ENCODE results near the gene RGS11. TPM values are rescaled to one million over a fixed set of nuclear protein-coding genes. Genes with fewer than 3 reads are reported as not detected.

RGS11 gene
- total RNA-seq, 1 donor from 2014 or later = 0.52 TPM

DNA sequence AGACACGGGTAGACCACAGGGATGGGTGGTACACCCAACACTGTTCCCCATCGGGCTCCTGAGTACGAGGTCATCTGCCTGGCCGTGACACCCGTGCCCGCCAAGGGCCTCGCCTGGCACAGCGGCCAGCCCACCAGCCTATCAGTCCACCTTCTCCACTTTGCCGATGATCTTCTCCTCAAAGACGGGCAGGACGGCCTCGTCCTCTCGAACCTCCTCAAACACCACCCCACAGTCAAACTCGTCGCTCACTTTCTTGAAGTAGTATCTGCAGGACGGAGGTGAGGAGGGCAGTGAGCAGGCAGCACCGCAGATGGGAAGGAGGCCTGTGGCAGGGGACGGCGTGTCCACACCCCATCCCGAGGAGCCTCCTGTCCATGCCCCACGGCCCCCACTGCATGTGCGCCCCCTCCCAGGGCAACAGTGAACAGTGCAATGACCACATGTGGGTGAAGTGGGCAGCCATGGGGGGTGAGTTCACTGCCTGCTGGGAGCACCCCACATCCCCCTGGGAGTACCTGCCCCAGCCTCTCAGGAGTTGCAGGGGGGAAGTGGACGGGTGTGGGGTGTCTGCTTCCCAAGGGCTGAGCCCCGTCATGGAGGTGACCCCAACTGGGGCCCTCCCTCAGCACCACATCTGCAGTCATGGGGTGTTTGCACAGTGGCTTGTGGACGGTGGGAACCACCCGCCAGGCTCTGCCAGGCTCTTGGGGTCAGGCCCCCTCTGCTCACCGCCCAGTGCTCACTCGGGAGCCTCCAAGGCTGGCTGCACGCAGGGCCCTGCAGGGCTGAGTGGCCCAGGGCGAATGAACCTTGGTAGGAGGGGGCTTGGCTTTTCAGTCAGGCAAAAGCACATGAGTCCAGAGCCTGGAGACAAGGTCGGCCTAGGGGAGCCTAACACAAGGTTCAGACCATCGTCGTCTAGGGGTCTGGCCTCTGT is 12.5 kb upstream of the RGS11 start:
- H3K9ac ChIP-seq (ENCODE audit: low read depth in 1 of 3, low read length in 3 of 3) = no peak overlapping the region
- no peaks in the 10 kb centered on the region for H3K4me1 ChIP-seq (ENCODE audit: control insufficient read depth in 3 of 3, insufficient read depth in 3 of 3, low read length in 3 of 3)
- no peaks in the 10 kb centered on the region for H3K9me3 ChIP-seq (ENCODE audit: control insufficient read depth in 3 of 3, low read length in 3 of 3)
- H3K36me3 ChIP-seq (ENCODE audit: control insufficient read depth in 3 of 3, insufficient read depth in 3 of 3, low read length in 3 of 3) = peaks cover 32 to 33% (median 32%) of the 10 kb centered on the region in 3 donors
- H3K4me3 ChIP-seq (ENCODE audit: low read length in 3 of 3) = no peak overlapping the region
- no peaks in the 10 kb centered on the region for H3K27me3 ChIP-seq (ENCODE audit: control insufficient read depth in 3 of 3, insufficient read depth in 3 of 3, low read length in 3 of 3)
- H3K27ac ChIP-seq (ENCODE audit: low read depth, low read length) = no peak overlapping the region

- H3K36me3 ChIP-seq (ENCODE audit: control insufficient read depth in 3 of 3, insufficient read depth in 3 of 3, low read length in 3 of 3) = peaks cover 25 to 27% (median 26%) of the 10 kb centered on the region in 3 donors
- no peaks in the 10 kb centered on the region for H3K4me1 ChIP-seq (ENCODE audit: control insufficient read depth in 3 of 3, insufficient read depth in 3 of 3, low read length in 3 of 3)
- H3K9me3 ChIP-seq (ENCODE audit: control insufficient read depth in 3 of 3, low read length in 3 of 3) = no peaks in the 10 kb centered on the region
- H3K4me3 ChIP-seq (ENCODE audit: low read length in 3 of 3) = no peak overlapping the region
- H3K9ac ChIP-seq (ENCODE audit: low read depth in 1 of 3, low read length in 3 of 3) = no peak overlapping the region
- no peaks in the 10 kb centered on the region for H3K27me3 ChIP-seq (ENCODE audit: control insufficient read depth in 3 of 3, insufficient read depth in 3 of 3, low read length in 3 of 3)
- no peak overlapping the region for H3K27ac ChIP-seq (ENCODE audit: low read depth, low read length)
These were observed 11.6 kb upstream of the RGS11 start for GRCh38 chr16:287298-287811.

GRCh38 chr16:286491-287297 is 10.9 kb upstream of the RGS11 start:
- H3K9ac ChIP-seq (ENCODE audit: low read depth in 1 of 3, low read length in 3 of 3) = no peak overlapping the region
- no peaks in the 10 kb centered on the region for H3K27me3 ChIP-seq (ENCODE audit: control insufficient read depth in 3 of 3, insufficient read depth in 3 of 3, low read length in 3 of 3)
- no peak overlapping the region for H3K27ac ChIP-seq (ENCODE audit: low read depth, low read length)
- no peaks in the 10 kb centered on the region for H3K4me1 ChIP-seq (ENCODE audit: control insufficient read depth in 3 of 3, insufficient read depth in 3 of 3, low read length in 3 of 3)
- no peak overlapping the region for H3K4me3 ChIP-seq (ENCODE audit: low read length in 3 of 3)
- H3K36me3 ChIP-seq (ENCODE audit: control insufficient read depth in 3 of 3, insufficient read depth in 3 of 3, low read length in 3 of 3) = peaks cover 21 to 25% (median 23%) of the 10 kb centered on the region in 3 donors
- H3K9me3 ChIP-seq (ENCODE audit: control insufficient read depth in 3 of 3, low read length in 3 of 3) = no peaks in the 10 kb centered on the region

GRCh38 chr16:285146-286055 is 9.7 kb upstream of the RGS11 start:
- Histone ChIP-seq H3K36me3 (ENCODE audit: control insufficient read depth in 3 of 3, insufficient read depth in 3 of 3, low read length in 3 of 3) (peaks cover 14 to 15% (median 14%) of the 10 kb centered on the region in 3 donors), H3K4me3 (ENCODE audit: low read length in 3 of 3) (no peak overlapping the region), H3K9me3 (ENCODE audit: control insufficient read depth in 3 of 3, low read length in 3 of 3) (no peaks in the 10 kb centered on the region), H3K27me3 (ENCODE audit: control insufficient read depth in 3 of 3, insufficient read depth in 3 of 3, low read length in 3 of 3) (peaks cover 7 to 9% (median 8%) of the 10 kb centered on the region in 3 donors), H3K27ac (ENCODE audit: low read depth, low read length) (no peak overlapping the region), H3K9ac (ENCODE audit: low read depth in 1 of 3, low read length in 3 of 3) (no peak overlapping the region), H3K4me1 (ENCODE audit: control insufficient read depth in 3 of 3, insufficient read depth in 3 of 3, low read length in 3 of 3) (peaks cover 0 to 4% (median 0%) of the 10 kb centered on the region in 3 donors)

DNA sequence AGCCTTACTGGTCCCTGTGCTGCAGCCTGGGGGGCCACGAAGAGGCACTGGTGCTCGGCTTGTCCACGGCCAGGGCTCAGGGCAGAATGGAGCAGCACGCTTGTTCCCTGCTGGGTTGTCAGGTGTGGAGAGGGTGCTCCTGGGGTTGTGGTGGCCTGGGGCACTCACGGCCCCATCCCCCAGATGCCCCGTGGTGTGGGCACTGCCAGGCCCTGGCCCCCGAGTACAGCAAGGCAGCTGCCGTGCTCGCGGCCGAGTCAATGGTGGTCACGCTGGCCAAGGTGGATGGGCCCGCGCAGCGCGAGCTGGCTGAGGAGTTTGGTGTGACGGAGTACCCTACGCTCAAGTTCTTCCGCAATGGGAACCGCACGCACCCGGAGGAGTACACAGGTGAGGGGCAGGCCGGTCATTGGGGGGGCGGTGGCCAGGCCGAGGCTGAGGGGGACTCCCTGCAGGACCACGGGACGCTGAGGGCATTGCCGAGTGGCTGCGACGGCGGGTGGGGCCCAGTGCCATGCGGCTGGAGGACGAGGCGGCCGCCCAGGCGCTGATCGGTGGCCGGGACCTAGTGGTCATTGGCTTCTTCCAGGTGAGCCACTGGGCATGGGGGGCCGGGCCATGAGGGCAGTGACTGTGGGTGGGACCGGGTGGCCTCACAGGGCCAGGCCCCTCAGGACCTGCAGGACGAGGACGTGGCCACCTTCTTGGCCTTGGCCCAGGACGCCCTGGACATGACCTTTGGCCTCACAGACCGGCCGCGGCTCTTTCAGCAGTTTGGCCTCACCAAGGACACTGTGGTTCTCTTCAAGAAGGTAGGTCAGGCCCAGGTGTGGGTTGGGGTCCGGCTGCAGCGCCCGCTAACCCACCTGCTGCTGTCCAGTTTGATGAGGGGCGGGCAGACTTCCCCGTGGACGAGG is 8.7 kb upstream of the RGS11 start:
- H3K9me3 ChIP-seq (ENCODE audit: control insufficient read depth in 3 of 3, low read length in 3 of 3) = no peaks in the 10 kb centered on the region
- no peak overlapping the region for H3K4me3 ChIP-seq (ENCODE audit: low read length in 3 of 3)
- peaks cover 10 to 15% (median 11%) of the 10 kb centered on the region in 3 donors for H3K36me3 ChIP-seq (ENCODE audit: control insufficient read depth in 3 of 3, insufficient read depth in 3 of 3, low read length in 3 of 3)
- H3K27ac ChIP-seq (ENCODE audit: low read depth, low read length) = no peak overlapping the region
- no peak overlapping the region for H3K9ac ChIP-seq (ENCODE audit: low read depth in 1 of 3, low read length in 3 of 3)
- H3K27me3 ChIP-seq (ENCODE audit: control insufficient read depth in 3 of 3, insufficient read depth in 3 of 3, low read length in 3 of 3) = peaks cover 7 to 14% (median 8%) of the 10 kb centered on the region in 3 donors
- H3K4me1 ChIP-seq (ENCODE audit: control insufficient read depth in 3 of 3, insufficient read depth in 3 of 3, low read length in 3 of 3) = peaks cover 0 to 7% (median 4%) of the 10 kb centered on the region in 3 donors

- peaks cover under 1 to 9% (median 3%) of the 10 kb centered on the region in 3 donors for H3K36me3 ChIP-seq (ENCODE audit: control insufficient read depth in 3 of 3, insufficient read depth in 3 of 3, low read length in 3 of 3)
- no peak within 1 kb of the TSS for H3K9ac ChIP-seq (ENCODE audit: low read depth in 1 of 3, low read length in 3 of 3)
- no peak within 1 kb of the TSS for H3K4me3 ChIP-seq (ENCODE audit: low read length in 3 of 3)
- H3K27me3 ChIP-seq (ENCODE audit: control insufficient read depth in 3 of 3, insufficient read depth in 3 of 3, low read length in 3 of 3) = peaks cover 8 to 17% (median 12%) of the 10 kb centered on the region in 3 donors
- no peaks in the 10 kb centered on the region for H3K9me3 ChIP-seq (ENCODE audit: control insufficient read depth in 3 of 3, low read length in 3 of 3)
- H3K4me1 ChIP-seq (ENCODE audit: control insufficient read depth in 3 of 3, insufficient read depth in 3 of 3, low read length in 3 of 3) = peaks cover 0 to 10% (median 4%) of the 10 kb centered on the region in 3 donors
- H3K27ac ChIP-seq (ENCODE audit: low read depth, low read length) = no peak within 1 kb of the TSS
These were observed 7.5 kb upstream of the RGS11 start, which contains the start of gene PDIA2 for GRCh38 chr16:283033-283805. PDIA2 (plus strand) TSS chr16:283164; CDS start chr16:283170, 6 bp downstream.

- no peak overlapping the region for H3K27ac ChIP-seq (ENCODE audit: low read depth, low read length)
- no peaks in the 10 kb centered on the region for H3K9me3 ChIP-seq (ENCODE audit: control insufficient read depth in 3 of 3, low read length in 3 of 3)
- H3K4me3 ChIP-seq (ENCODE audit: low read length in 3 of 3) = no peak overlapping the region
- no peak overlapping the region for H3K9ac ChIP-seq (ENCODE audit: low read depth in 1 of 3, low read length in 3 of 3)
- H3K27me3 ChIP-seq (ENCODE audit: control insufficient read depth in 3 of 3, insufficient read depth in 3 of 3, low read length in 3 of 3) = peaks cover 8 to 17% (median 12%) of the 10 kb centered on the region in 3 donors
- peaks cover 0 to 2% (median 0%) of the 10 kb centered on the region in 3 donors for H3K36me3 ChIP-seq (ENCODE audit: control insufficient read depth in 3 of 3, insufficient read depth in 3 of 3, low read length in 3 of 3)
- H3K4me1 ChIP-seq (ENCODE audit: control insufficient read depth in 3 of 3, insufficient read depth in 3 of 3, low read length in 3 of 3) = peaks cover 0 to 10% (median 4%) of the 10 kb centered on the region in 3 donors
These were observed 6.7 kb upstream of the RGS11 start for GRCh38 chr16:282491-282890.

DNA sequence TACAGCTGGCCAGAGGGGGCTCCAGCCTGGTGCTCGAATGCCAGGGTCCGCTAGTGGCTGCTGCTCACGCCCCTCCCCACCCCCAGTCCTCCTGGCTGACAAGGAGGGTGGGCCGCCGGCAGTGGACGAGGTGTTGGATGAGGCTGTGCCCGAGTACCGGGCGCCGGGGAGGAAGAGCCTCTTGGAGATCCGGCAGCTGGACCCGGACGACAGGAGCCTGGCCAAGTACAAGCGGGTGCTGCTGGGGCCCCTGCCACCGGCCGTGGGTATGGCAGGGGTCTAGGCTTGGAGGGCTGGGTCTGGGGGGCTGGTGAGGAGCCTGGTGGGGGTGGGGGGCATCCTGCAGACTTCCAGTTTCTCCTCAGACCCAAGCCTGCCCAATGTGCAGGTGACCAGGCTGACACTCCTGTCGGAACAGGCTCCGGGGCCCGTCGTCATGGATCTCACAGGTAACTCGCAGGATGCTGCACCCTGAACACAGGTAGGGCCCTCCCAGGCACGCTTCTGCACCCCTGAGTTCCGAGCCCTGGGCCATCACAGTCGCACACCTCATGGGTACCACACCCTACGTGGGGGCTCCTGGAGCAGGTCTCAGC is 6.0 kb upstream of the RGS11 start:
- Histone ChIP-seq H3K9me3 (ENCODE audit: control insufficient read depth in 3 of 3, low read length in 3 of 3) (no peaks in the 10 kb centered on the region), H3K4me1 (ENCODE audit: control insufficient read depth in 3 of 3, insufficient read depth in 3 of 3, low read length in 3 of 3) (peaks cover 0 to 10% (median 4%) of the 10 kb centered on the region in 3 donors), H3K9ac (ENCODE audit: low read depth in 1 of 3, low read length in 3 of 3) (no peak overlapping the region), H3K36me3 (ENCODE audit: control insufficient read depth in 3 of 3, insufficient read depth in 3 of 3, low read length in 3 of 3) (no peaks in the 10 kb centered on the region), H3K27me3 (ENCODE audit: control insufficient read depth in 3 of 3, insufficient read depth in 3 of 3, low read length in 3 of 3) (peaks cover 8 to 17% (median 12%) of the 10 kb centered on the region in 3 donors), H3K4me3 (ENCODE audit: low read length in 3 of 3) (no peak overlapping the region), H3K27ac (ENCODE audit: low read depth, low read length) (no peak overlapping the region)

Measured in skeletal muscle tissue (tissue), 4 donors.